SH-SY5Y (cell line): Measurements from ENCODE around the gene SAFB2.

Experiments used
- GATA2 ChIP-seq: IDR thresholded peaks from 2 replicates; pipeline ENCODE4 v1.6.1; 2011; ENCODE audit warnings: mild to moderate bottlenecking, low read depth, low read length
- GATA3 ChIP-seq: IDR thresholded peaks from 2 replicates; pipeline ENCODE4 v1.6.1; 2011; ENCODE audit warnings: low read depth, mild to moderate bottlenecking, low read length, moderate library complexity

Gene SAFB2

GRCh38 chr19:5564930-5565329 lies 57.6 kb downstream of the SAFB2 start:
- TF ChIP-seq GATA2: no peak
- no peak for TF ChIP-seq GATA3

GRCh38 chr19:5563935-5564612 lies 58.5 kb downstream of the SAFB2 start:
- TF ChIP-seq GATA3 (no peak), GATA2 (no peak)

- TF ChIP-seq GATA3: no peak
- TF ChIP-seq GATA2: no peak
Observed at GRCh38 chr19:5563008-5563431, 59.6 kb downstream of the SAFB2 start.

GRCh38 chr19:5562280-5562679 lies 60.3 kb downstream of the SAFB2 start:
- TF ChIP-seq GATA2 (no peak), GATA3 (no peak)

- TF ChIP-seq GATA3 (no peak), GATA2 (no peak)
Observed at GRCh38 chr19:5561559-5561958, 61.0 kb downstream of the SAFB2 start.

GRCh38 chr19:5560156-5560555 lies 62.4 kb downstream of the SAFB2 start:
- no peak for TF ChIP-seq GATA2
- no peak for TF ChIP-seq GATA3

- TF ChIP-seq GATA2: no peak
- TF ChIP-seq GATA3: no peak
Observed at GRCh38 chr19:5559804-5560133, 62.8 kb downstream of the SAFB2 start.

- no peak for TF ChIP-seq GATA3
- TF ChIP-seq GATA2: no peak
Observed at GRCh38 chr19:5558101-5558621, 64.4 kb downstream of the SAFB2 start.

- no peak for TF ChIP-seq GATA3
- no peak for TF ChIP-seq GATA2
Observed at GRCh38 chr19:5557691-5558090, 64.9 kb downstream of the SAFB2 start.

- TF ChIP-seq GATA2: no peak
- no peak for TF ChIP-seq GATA3
Observed at GRCh38 chr19:5554828-5555227, 67.7 kb downstream of the SAFB2 start.

GRCh38 chr19:5553892-5554291 lies 68.7 kb downstream of the SAFB2 start:
- TF ChIP-seq GATA2: peak; percentile 98
- no peak; the same call in 1 of the 2 replicates for TF ChIP-seq GATA3

- TF ChIP-seq GATA2 (peak; percentile 82), GATA3 (no peak; the same call in 1 of the 2 replicates)
Observed at GRCh38 chr19:5547881-5548280, 74.7 kb downstream of the SAFB2 start.

GRCh38 chr19:5545984-5546383 lies 76.6 kb downstream of the SAFB2 start:
- no peak for TF ChIP-seq GATA2
- no peak for TF ChIP-seq GATA3

- TF ChIP-seq GATA3: no peak
- no peak for TF ChIP-seq GATA2
Observed at GRCh38 chr19:5545051-5545450, 77.5 kb downstream of the SAFB2 start.

- TF ChIP-seq GATA3 (no peak), GATA2 (no peak)
Observed at GRCh38 chr19:5542665-5543064, 79.9 kb downstream of the SAFB2 start.
